ENCODE data around the gene SULT4A1. TPM values are rescaled to one million over a fixed set of nuclear protein-coding genes. Genes with fewer than 3 reads are reported as not detected.
A peak's percentile ranks its signal among the peaks of the same experiment; 100 is the strongest.

Gene SULT4A1
- total and polyA plus RNA-seq, 2 of the 8 experiments (the other 6 are each of a cell fraction or from before 2014, with no cell fraction given) = 9.1 to 11.8 TPM

DNA sequence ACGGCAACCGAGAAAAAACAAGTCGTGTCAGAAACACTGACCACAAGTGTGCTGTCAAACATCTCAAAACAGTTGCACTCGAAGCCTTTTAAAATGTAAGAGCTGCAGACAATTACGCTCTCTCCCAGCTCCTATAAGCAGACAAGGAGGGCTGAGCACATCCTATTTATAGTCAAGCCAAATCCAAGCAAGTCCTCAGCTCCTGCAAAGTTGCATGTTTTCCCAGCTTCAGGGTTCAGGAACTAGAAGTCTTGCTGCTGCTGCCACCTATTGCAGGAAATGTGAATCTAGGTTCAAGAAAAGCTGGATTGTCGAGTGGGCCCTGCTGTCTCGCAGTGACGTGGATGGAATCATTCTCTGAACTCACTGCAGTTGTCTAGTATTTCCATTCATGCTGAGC, 65.7 kb downstream of the SULT4A1 start:
- Histone ChIP-seq H2BK5ac (ENCODE audit: low read depth, low read length) (no peak overlapping the region), H3K27ac (ENCODE audit: low read depth, low read length) (no peak overlapping the region), H3K79me2 (ENCODE audit: control insufficient read depth in 1 of 2, insufficient read depth in 2 of 2, low read length in 2 of 2) (no peaks in the 10 kb centered on the region), H3K4me2 (ENCODE audit: insufficient read depth in 1 of 2, low read depth in 2 of 2, low read length in 2 of 2) (no peak overlapping the region), H3K56ac (replicated peaks; ENCODE audit: insufficient read length, low read depth, low read length) (no peak overlapping the region), H4K5ac (ENCODE audit: insufficient read length, low read depth, low read length) (no peak overlapping the region), H3K23ac (ENCODE audit: insufficient read length) (no peak overlapping the region), H3K27me3 (replicated peaks in 1 of 4; ENCODE audit: control insufficient read depth in 3 of 4, extremely low read depth in 1 of 4, insufficient read depth in 3 of 4, low read length in 3 of 4) (no peaks in the 10 kb centered on the region), H3K18ac (ENCODE audit: extremely low read depth, low read length) (no peak overlapping the region), H2BK20ac (ENCODE audit: low read length) (no peak overlapping the region), H3K9me3 (ENCODE audit: insufficient read depth in 2 of 2, low read depth in 1 of 2, low read length in 1 of 2) (no peaks in the 10 kb centered on the region), H4K20me1 (replicated peaks in 1 of 2; ENCODE audit: control insufficient read depth in 1 of 2, insufficient read depth in 2 of 2, low read length in 2 of 2) (no peaks in the 10 kb centered on the region), H3K9ac (replicated peaks in 1 of 4; ENCODE audit: extremely low read depth in 1 of 4, low read depth in 3 of 4, low read length in 3 of 4) (no peak overlapping the region), H3K4ac (replicated peaks; ENCODE audit: insufficient read length, low read depth, low read length) (no peak overlapping the region), H2BK120ac (replicated peaks; ENCODE audit: low read depth, low read length) (no peak overlapping the region), H3K4me3 (ENCODE audit: extremely low read depth in 1 of 4, insufficient read depth in 2 of 4, low read depth in 3 of 4, low read length in 4 of 4) (no peak overlapping the region), H2BK12ac (ENCODE audit: low read depth, low read length) (no peak overlapping the region), H3K23me2 (ENCODE audit: low read depth, low read length) (peaks cover 4% of the 10 kb centered on the region; the same call in 1 of the 2 replicates), H4K8ac (ENCODE audit: extremely low read depth, insufficient read depth, low read length) (no peak overlapping the region), H2AK5ac (ENCODE audit: low read depth, low read length) (no peak overlapping the region), H4K91ac (replicated peaks; ENCODE audit: insufficient read length, low read length) (no peak overlapping the region), H2AFZ (ENCODE audit: low read length) (no peak overlapping the region), H3K4me1 (replicated peaks in 1 of 4; ENCODE audit: control insufficient read depth in 3 of 4, insufficient read depth in 4 of 4, low read length in 3 of 4) (peaks cover 0 to 6% (median 0%) of the 10 kb centered on the region in 4 experiments; a peak in 3 of 7 replicates), H3K14ac (ENCODE audit: insufficient read length) (no peak overlapping the region), H3K36me3 (ENCODE audit: control insufficient read depth in 2 of 4, insufficient read depth in 4 of 4, low read length in 3 of 4) (no peaks in the 10 kb centered on the region), H3K79me1 (ENCODE audit: low read depth, low read length) (no peaks in the 10 kb centered on the region), H2BK15ac (ENCODE audit: low read length) (no peak overlapping the region)
- ChIA-PET POLR2A (ENCODE audit: partially characterized antibody) (interaction anchor here (0.6 kb wide), 1 partner anchor 21 kb away, joined by 3 read pairs; no protein-coding TSS in a partner anchor), CTCF (ENCODE audit: partially characterized antibody) (interaction anchor here (0.6 to 3.3 kb wide), 19 partner anchors 9 to 410 kb away, joined by 3 to 23 read pairs (median 4); partner anchors contain the start of gene EFCAB6)
- DNase-seq (ENCODE audit: low read depth in 1 of 2, low spot score in 2 of 2) (no peak), FAIRE-seq (peak; percentile 84)
- WGBS, 2 experiments (ENCODE audit: extremely low coverage in 1 of 2, insufficient coverage in 1 of 2, insufficient read length in 1 of 2, insufficient replicate concordance in 2 of 2, low coverage in 1 of 2, low lambda C conversion rate in 2 of 2, missing lambda C conversion rate in 1 of 2) = 87% methylated on average over 8 of the region's 8 CpGs; no CpG with 5 or more reads in 1 of the 2 experiments
- no peak for TF ChIP-seq USF2 (IDR thresholded peaks at IDR 0.05; ENCODE audit: low read length)
- TF ChIP-seq RAD21 (IDR thresholded peaks at IDR 0.05 in 1 of 2, conservative IDR thresholded peaks at IDR 0.05 in 1 of 2; ENCODE audit: low read depth in 2 of 2, low read length in 2 of 2) = peak; percentile 74 to 80
- TF ChIP-seq BACH1 (IDR thresholded peaks at IDR 0.05; ENCODE audit: low read length) = no peak
- TF ChIP-seq BRCA1 (IDR thresholded peaks at IDR 0.05; ENCODE audit: low read depth, low read length) = no peak
- TF ChIP-seq CHD2 (IDR thresholded peaks at IDR 0.05; ENCODE audit: low read length) = no peak
- no peak for TF ChIP-seq RFX5 (IDR thresholded peaks at IDR 0.05; ENCODE audit: borderline replicate concordance, low read depth, low read length)
- TF ChIP-seq CTCF (IDR thresholded peaks at IDR 0.05; ENCODE audit: control extremely low read depth in 1 of 3, insufficient read depth in 1 of 3, low read depth in 1 of 3, low read length in 3 of 3) = peak; percentile 26 to 67 (median 58)
